GM20000 (cell line): ENCODE data around the gene RIMS1.

Experiments
- DNase-seq: peaks from one replicate; pipeline ENCODE4 v3.0.0; 2012; ENCODE audit warnings: low spot score
- CTCF ChIP-seq: IDR thresholded peaks from 2 replicates; pipeline ENCODE4 v1.5.1; 2012; ENCODE audit warnings: mild to moderate bottlenecking, control low read depth; ENCODE audit errors: extremely low read depth, missing control alignments

Gene RIMS1

GRCh38 chr6:72048080-72048479 is 161.7 kb downstream of the RIMS1 start:
- DNase-seq = no peak
- TF ChIP-seq CTCF = no peak

- DNase-seq = no peak
- TF ChIP-seq CTCF = no peak
Observed at GRCh38 chr6:72049376-72049775, 163.0 kb downstream of the RIMS1 start.

GRCh38 chr6:72061286-72061685 is 174.9 kb downstream of the RIMS1 start:
- DNase-seq = no peak
- TF ChIP-seq CTCF = no peak

- TF ChIP-seq CTCF = no peak
- DNase-seq = no peak
Observed at GRCh38 chr6:72064399-72064975, 178.1 kb downstream of the RIMS1 start.

GRCh38 chr6:72078096-72078495 is 191.7 kb downstream of the RIMS1 start:
- no peak for DNase-seq
- TF ChIP-seq CTCF = no peak

- TF ChIP-seq CTCF = no peak
- DNase-seq = no peak
Observed at GRCh38 chr6:72080260-72080941, 194.1 kb downstream of the RIMS1 start.

GRCh38 chr6:72081871-72082270 is 195.5 kb downstream of the RIMS1 start:
- no peak for DNase-seq
- no peak for TF ChIP-seq CTCF
